ENCODE data around the gene IRF7.
A peak's percentile ranks its signal among the peaks of the same experiment; 100 is the strongest.
"Not testable (repeated sequence)": the region's sequence is repeated elsewhere in the genome, so short reads cannot be mapped to it uniquely, and the experiment has no call there.

Gene IRF7
- total RNA-seq = 39.5 to 74.1 reads per million in 2 donors

DNA sequence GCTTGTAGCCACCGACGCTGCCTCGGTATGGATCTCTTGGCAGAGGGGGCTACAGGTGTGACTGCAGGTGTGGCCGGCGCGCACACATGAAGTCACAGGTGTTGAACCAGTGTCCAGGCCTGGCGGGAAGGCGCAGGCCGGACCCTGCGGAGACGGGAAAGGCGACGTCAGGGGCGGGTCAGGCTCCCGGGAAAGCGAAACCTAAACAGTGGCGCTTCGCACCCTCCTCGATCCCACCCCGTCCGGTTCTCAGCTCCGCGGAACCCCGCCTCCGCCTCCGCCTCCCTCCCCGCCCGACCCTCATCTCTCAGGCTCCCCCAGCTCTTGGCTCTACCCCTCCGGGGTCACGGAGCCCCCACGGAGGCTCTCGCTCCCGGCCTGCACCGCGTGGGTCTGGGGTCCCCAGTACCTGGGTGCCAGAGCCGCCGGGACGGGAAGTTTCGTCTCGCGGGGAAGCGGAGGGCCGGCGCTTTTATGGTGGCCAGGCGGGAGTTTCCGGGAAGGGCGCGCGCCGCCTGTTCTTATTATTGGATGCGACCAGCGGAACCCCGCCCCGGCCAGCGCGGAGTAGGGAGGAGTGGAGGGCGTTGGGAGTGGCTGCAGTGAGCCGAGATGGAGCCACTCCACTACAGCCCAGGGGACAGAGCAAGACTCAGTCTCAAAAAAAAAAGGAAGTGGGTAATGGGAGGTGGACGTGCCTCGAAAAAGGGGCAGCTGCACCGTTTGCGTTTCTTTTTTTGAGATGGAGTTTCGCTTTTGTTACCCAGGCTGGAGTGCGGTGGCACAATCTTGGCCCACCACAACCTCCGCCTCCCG, at the start of gene IRF7:
TSS of gene IRF7 (minus strand) at position 447 of the 816 bp plus-strand sequence. CDS start 586 bp downstream, outside the sequence.
- DNase-seq = peak; percentile 87

DNA sequence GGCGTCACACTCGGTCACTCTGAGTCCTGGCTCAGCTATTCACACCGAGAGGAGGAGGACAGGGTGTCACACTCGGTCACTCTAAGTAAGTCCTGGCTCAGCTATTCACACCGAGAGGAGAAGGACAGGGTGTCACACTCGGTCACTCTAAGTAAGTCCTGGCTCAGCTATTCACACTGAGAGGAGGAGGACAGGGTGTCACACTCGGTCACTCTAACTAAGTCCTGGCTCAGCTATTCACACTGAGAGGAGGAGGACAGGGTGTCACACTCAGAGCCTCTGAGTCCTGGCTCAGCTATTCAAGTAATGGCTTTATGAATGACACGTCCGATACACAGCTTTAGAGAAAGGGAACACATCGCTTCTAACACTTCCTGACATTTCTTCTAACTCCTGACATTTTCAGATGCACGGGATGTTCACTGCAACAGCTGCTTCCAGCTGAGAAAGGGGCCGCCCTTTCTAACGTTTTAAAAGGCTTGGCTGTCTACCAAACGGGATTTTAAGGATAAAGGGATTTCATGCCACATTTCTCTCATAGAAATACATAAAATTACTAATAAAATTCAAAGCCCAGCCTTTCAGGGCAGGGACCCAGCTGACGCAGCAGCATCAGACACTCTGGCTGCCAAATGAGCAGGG, 49.4 kb upstream of the IRF7 start:
- no peak for DNase-seq

DNA sequence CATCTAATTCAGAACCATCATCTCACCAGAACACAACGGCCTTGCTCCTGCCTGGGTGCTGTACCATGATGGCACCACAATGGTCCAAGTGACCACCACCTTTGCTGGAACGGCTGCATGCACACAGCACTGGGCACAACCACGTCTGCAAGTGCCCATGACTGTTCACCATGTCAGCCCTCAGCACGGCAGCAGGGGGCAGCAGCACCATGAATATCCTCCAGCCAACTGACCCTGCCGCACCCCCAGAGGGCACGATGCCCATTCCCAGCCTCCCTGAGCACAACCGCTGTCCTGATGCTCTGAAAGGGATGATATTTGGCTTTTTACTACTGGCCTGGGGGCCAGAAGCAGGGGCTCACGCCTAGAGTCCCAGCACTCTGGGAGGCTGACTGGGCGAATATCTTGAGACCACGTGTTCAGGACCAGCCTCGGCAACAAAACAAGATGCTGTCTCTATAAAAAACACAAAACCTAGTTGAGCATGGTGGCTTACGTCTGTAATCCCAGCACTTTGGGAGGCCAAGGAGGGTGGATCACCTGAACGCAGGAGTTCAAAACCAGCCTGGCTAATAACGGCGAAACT, 47.0 kb upstream of the IRF7 start:
- DNase-seq = peak; percentile 16

DNA sequence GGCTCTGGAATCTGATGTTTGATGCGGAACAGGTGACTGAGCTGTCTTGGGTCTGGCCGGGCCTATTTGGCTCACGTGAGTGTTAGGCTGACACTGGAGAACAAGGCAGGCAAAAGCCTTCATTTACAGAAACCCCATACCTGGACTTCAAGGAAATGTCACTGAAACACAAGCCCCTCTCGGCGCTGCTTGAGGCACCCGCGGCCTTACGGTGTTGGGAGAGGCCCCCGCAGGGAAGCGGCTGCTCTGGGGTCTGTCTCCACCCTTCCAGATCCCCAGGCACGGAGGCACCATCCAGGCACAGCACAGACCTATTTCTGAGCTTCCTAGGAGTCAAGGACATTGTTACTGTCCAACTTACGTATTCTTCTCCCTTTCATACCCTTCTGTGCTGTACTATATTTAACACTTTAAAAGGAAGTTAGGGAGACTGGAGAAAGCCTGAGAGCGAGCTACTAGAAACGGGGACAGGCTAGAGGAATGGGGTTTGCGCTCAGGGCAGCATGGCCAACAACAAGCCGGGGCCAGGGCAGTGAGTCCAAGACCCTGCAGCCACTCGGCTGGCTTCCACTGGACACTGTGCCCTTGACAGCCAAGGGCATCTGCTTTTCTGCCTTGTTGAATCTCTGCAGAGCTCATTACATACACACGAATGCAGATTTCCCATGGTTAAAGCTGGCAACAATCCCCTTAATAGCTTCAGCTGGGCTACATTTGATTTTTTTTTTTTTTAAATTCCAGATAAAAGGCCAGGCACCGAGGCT, 45.1 kb upstream of the IRF7 start:
- no peak for DNase-seq

GRCh38 chr11:660281-660680, 44.5 kb upstream of the IRF7 start:
- no peak for DNase-seq

- no peak for DNase-seq
Observed at GRCh38 chr11:659532-660085, 43.9 kb upstream of the IRF7 start.

- no peak for DNase-seq
Observed at GRCh38 chr11:657691-658126, 42.0 kb upstream of the IRF7 start.

DNA sequence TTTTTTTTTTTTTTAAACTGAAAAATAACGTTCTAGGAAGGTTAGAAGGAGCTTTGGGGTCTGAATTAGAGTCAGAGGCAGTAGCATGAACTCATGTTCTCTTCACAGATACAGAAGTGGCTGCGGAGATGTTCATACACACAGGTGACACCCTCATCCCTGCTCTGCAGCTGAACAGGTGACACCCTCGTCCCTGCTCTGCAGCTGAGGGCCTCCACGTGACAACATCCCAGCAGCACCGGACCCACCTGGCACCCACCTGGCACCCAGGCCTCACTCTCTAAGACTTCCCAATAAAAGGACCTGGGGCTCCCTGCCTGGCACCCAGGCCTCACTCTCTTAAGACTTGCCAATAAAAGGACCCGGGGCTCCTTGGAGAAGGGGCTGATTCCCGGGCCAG, 41.1 kb upstream of the IRF7 start:
- no peak for DNase-seq

DNA sequence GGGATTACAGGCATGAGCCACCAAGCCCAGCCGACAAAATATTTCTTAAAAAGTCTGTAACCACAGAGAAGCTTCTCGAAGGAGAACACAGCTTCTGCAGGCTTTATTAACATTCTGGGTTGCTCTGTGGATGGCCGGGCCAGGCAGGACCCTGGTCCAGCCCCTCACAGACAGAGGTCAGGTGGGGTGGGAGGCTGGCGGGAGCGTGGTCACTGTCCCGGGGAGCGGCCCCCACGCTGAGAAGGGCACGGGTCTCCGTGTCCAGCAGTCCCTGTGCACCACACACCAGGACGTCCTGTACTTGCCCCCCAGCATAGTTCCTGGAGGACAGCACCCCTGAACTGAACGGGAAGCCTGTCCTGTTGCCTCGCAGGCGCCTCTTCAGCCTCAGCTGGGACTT, 40.7 kb upstream of the IRF7 start:
- no peak for DNase-seq

DNA sequence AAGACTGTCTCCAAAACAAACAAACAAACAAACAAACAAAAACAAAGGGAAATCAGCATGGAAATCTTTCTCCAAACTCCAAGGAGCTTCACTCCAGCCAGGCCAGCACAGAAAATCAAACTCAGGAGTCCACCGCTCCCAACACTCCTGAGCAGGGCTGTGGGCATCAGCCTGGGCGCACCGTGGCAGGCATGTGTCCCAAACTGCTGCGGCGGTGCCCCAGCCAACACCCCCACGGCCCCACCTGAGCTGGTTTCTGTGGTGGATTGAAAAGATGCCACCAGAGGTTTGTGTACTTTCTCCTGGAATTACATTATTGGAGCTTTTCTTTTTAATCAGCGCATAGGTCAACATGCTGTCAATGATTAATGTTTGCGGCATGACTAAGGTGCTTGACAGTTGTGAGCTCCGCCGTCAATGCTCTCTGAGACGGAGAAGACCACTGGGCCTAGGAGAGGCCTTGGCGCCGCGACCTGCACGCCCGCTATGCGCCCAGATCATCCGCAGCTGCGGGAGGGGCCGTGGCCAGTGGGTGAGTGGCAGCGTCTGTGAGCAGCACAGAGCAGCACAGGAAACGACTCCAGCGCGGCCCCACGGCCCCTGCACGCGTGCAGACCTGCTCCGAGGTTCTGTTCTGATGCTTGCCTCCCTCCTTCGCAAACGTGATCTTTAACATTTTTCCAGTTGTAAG, 39.4 kb upstream of the IRF7 start:
- DNase-seq = no peak

- not testable (repeated sequence) for DNase-seq
Observed at GRCh38 chr11:654444-654843, 38.7 kb upstream of the IRF7 start.

- no peak for DNase-seq
Observed at GRCh38 chr11:653837-654236, 38.1 kb upstream of the IRF7 start.

DNA sequence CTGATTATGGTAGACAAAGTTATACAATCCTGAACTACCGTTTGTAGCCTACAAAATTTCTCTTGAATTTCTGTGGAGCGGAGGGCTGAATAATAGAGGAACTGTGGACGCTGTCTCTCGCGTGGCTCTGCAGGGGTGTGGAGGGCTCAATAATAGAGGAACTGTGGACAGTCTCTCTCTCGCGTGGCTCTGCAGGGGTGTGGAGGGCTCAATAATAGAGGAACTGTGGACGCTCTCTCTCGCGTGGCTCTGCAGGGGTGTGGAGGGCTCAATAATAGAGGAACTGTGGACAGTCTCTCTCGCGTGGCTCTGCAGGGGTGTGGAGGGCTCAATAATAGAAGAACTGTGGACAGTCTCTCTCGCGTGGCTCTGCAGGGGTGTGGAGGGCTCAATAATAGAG, 37.4 kb upstream of the IRF7 start:
- DNase-seq = not testable (repeated sequence)

DNA sequence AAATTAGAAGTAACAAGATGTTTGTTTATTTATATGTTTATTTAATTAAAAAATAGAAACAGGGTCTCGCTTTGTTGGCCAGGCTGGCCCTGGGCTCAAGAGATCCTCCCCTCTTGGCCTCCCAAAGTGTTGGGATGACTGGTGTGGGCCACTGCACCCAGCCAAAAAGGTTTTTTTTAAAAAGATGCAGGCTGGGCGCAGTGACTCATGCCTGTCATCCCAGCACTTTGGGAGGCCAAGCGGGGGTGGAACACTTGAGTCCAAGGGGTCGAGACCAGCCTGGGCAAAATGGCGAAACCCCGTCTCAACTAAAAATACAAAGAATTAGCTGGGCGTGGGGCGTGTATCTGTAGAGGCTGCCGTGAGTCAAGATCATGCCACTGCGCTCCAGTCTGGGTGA, 34.7 kb upstream of the IRF7 start:
- DNase-seq = no peak

DNA sequence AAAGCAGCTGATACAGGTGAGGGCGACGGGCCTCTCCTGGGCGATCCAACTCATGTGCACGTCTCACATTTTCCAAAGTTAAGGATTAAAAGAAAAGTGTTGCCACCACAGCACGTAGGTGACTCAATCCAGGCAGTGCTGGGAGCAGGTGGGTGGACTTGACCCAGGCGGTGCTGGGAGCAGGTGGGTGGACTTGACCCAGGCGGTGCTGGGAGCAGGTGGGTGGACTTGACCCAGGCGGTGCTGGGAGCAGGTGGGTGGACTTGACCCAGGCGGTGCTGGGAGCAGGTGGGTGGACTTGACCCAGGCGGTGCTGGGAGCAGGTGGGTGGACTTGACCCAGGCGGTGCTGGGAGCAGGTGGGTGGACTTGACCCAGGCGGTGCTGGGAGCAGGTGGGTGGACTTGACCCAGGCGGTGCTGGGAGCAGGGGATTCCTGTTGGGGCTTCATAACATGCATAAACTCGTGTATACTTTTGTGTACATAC, 32.0 kb upstream of the IRF7 start:
- DNase-seq = not testable (repeated sequence)

DNA sequence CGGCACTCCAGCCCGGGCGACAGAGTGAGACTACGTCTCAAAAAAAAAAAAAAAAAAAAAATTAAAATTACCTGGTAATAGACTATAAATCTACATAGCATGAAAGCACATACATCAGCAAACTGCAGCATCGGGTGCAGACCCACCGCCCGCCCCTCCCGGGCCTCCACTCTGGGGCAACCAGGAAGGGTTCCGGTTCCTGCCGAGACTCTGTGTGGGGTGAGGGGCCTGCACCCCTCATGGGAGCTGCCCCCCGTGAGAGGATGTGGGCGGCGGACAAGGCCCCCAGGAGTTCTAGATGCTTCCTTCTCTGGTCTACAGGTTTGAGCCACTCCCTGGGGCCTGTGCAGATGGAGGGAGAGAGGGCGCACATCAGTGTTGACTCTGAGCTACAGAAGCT, 30.5 kb upstream of the IRF7 start:
- no peak for DNase-seq

- DNase-seq = no peak
Observed at GRCh38 chr11:645536-645935, 29.8 kb upstream of the IRF7 start.

GRCh38 chr11:643849-644738, 28.3 kb upstream of the IRF7 start:
- no peak for DNase-seq

DNA sequence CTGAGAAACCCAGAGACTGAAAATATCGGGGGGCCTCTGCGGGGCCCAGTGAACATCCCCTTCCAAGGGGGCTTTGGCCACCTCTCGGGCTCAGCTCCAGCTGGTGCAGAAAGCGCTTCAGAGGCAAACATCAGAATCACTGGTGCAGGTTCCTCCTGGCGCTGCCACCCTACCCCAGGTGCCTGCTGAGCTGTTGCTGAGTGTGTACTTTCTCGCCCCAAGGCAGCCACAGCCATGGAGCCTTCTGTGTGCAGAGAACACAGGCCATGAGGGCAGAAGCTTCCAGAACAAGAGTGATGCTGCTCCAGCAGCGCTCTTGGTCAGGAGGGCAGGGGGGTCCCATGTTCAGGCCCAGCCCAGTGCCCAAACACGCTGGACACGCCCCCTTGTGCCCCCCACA, 27.6 kb upstream of the IRF7 start:
- DNase-seq = no peak

DNA sequence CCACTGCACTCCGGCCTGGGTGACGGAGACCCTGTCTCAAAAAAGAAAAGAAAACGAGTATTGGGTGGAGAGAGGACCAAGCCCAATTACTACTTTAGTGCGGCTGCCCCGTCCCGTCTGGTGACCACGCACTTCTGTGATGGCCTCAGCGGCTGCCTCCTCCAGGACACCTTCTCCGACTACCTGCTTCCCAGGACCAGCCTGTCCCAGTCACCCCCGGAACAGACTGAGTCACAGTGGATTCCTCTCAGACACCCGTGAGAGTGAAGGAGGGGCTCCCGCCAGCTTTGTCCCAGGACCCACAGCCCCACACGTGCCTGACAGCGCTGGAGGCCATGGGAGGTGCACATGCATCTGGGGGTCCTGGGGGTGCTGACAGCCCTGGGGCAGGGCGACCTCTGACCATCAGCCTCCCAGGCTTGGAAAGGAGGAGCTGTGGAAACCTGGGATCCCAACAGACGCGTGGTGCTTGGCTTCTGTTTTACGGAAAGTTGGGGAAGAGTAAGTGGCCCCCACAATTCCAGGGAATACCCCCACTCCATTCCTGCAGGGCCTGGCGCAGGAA, 26.1 kb upstream of the IRF7 start:
- no peak for DNase-seq

All from T-helper 9 cell (primary cell).